D341Med (cell line): Measurements from ENCODE around the gene PBRM1.
"Not testable (repeated sequence)": the region's sequence is repeated elsewhere in the genome, so short reads cannot be mapped to it uniquely, and the experiment has no call there.

ENCODE experiments used
- DNase-seq: peaks from one replicate; pipeline ENCODE4 v3.0.0; 2012; ENCODE audit warnings: low spot score

Gene PBRM1

GRCh38 chr3:52704611-52705437, 19.1 kb upstream of the PBRM1 start:
- DNase-seq, result peak; percentile 54

GRCh38 chr3:52703341-52703740, 17.6 kb upstream of the PBRM1 start:
- DNase-seq, result no peak

GRCh38 chr3:52697632-52697965, 11.9 kb upstream of the PBRM1 start:
- DNase-seq, result no peak

GRCh38 chr3:52696830-52697631, 11.3 kb upstream of the PBRM1 start:
- DNase-seq, result no peak

- no peak for DNase-seq
Measured at GRCh38 chr3:52695798-52696671, 10.3 kb upstream of the PBRM1 start.

- DNase-seq, result no peak
Measured at GRCh38 chr3:52694528-52695189, 8.9 kb upstream of the PBRM1 start.

- DNase-seq, result no peak
Measured at GRCh38 chr3:52693071-52693470, 7.4 kb upstream of the PBRM1 start.

- no peak for DNase-seq
Measured at GRCh38 chr3:52690560-52690959, 4.8 kb upstream of the PBRM1 start.

- DNase-seq, result no peak
Measured at GRCh38 chr3:52689151-52689550, 3.4 kb upstream of the PBRM1 start.

GRCh38 chr3:52688266-52688665, 2.6 kb upstream of the PBRM1 start:
- DNase-seq, result no peak

GRCh38 chr3:52685285-52685708, 416 bp downstream of the PBRM1 start:
- peak; percentile 97 for DNase-seq

GRCh38 chr3:52684184-52684583, 1.5 kb downstream of the PBRM1 start:
- DNase-seq, result no peak

- DNase-seq, result no peak
Measured at GRCh38 chr3:52683611-52684010, 2.1 kb downstream of the PBRM1 start.

GRCh38 chr3:52682016-52682415, 3.7 kb downstream of the PBRM1 start:
- peak; percentile 58 for DNase-seq

- DNase-seq, result no peak
Measured at GRCh38 chr3:52681596-52681995, 4.1 kb downstream of the PBRM1 start.

- no peak for DNase-seq
Measured at GRCh38 chr3:52679811-52680210, 5.9 kb downstream of the PBRM1 start.

- no peak for DNase-seq
Measured at GRCh38 chr3:52679199-52679538, 6.5 kb downstream of the PBRM1 start.

GRCh38 chr3:52678265-52679198, 7.2 kb downstream of the PBRM1 start:
- DNase-seq, result no peak

GRCh38 chr3:52676201-52676600, 9.5 kb downstream of the PBRM1 start:
- DNase-seq, result not testable (repeated sequence)

- DNase-seq, result no peak
Measured at GRCh38 chr3:52671676-52672075, 14.0 kb downstream of the PBRM1 start.
